Omental fat pad (tissue), 4 donors: ENCODE measurements around the gene WDR6. TPM values are rescaled to one million over a fixed set of nuclear protein-coding genes. Genes with fewer than 3 reads are reported as not detected.
A peak's percentile ranks its signal among the peaks of the same experiment; 100 is the strongest.

ENCODE experiments used
- small RNA-seq: library from RNA; depleted of rRNA; stranded (forward); fragments of <200 nt; gene quantifications from one replicate; pipeline ENCODE3, GENCODE V24; 2016
- total RNA-seq, 4 donors: library from RNA; depleted of rRNA; stranded (reverse); fragments of >200 nt; gene quantifications; one replicate each; pipeline ENCODE4 v1.1.0, GENCODE V29; 2016

Gene WDR6
- total RNA-seq, 4 donors from 2014 or later = 69.2 to 121 (median 81.5) TPM

Small RNAs within 50 kb of the gene (small RNA-seq; reads per million reads assigned to genes)
- gene MIR191 (8,862 reads per million, percentile 100 among the genes with 10 or more reads in this experiment), gene MIR425 (25.4 reads per million, percentile 93 among the genes with 10 or more reads in this experiment)

Other genes starting within 250 kb of the WDR6 start
- 10 to 100 TPM; 28.4 to 35.1 (median 32.0) TPM for gene PRKAR2A, start 159.5 kb upstream of the WDR6 start, total RNA-seq
- 10 to 100 TPM; 34.0 to 57.8 (median 40.6) TPM for gene SLC25A20, start 108.5 kb upstream of the WDR6 start, total RNA-seq
- gene ARIH2, start 88.5 kb upstream of the WDR6 start, total RNA-seq = 100 to 1,000 TPM in 2 of 4 donors, 10 to 100 TPM in 2; 80.4 to 122 (median 97.8) TPM
- gene P4HTM, start 17.1 kb upstream of the WDR6 start, total RNA-seq = 10 to 100 TPM; 25.7 to 43.1 (median 28.2) TPM
- gene DALRD3, start 11.2 kb downstream of the WDR6 start, total RNA-seq = 10 to 100 TPM; 15.3 to 36.9 (median 30.9) TPM
- 100 to 1,000 TPM; 108 to 175 (median 140) TPM for gene NDUFAF3, start 14.7 kb downstream of the WDR6 start, total RNA-seq
- 100 to 1,000 TPM; 125 to 149 (median 138) TPM for gene IMPDH2, start 22.0 kb downstream of the WDR6 start, total RNA-seq
- 10 to 100 TPM; 53.2 to 71.2 (median 61.9) TPM for gene QRICH1, start 86.7 kb downstream of the WDR6 start, total RNA-seq
- 100 to 1,000 TPM; 172 to 204 (median 192) TPM for gene QARS1, start 97.4 kb downstream of the WDR6 start, total RNA-seq
- gene USP19, start 113.4 kb downstream of the WDR6 start, total RNA-seq = 10 to 100 TPM; 30.7 to 63.5 (median 45.4) TPM
- gene LAMB2, start 125.7 kb downstream of the WDR6 start, total RNA-seq = 100 to 1,000 TPM; 334 to 564 (median 415) TPM
- 10 to 100 TPM; 20.7 to 29.9 (median 26.8) TPM for gene CCDC71, start 158.9 kb downstream of the WDR6 start, total RNA-seq
- 100 to 1,000 TPM in 1 of 4 donors, 10 to 100 TPM in 3; 55.0 to 123 (median 65.5) TPM for gene KLHDC8B, start 164.2 kb downstream of the WDR6 start, total RNA-seq